Gastroesophageal sphincter (tissue), 3 donors: ENCODE results near the gene APPL2.
"Not testable (repeated sequence)": the region's sequence is repeated elsewhere in the genome, so short reads cannot be mapped to it uniquely, and the experiment has no call there.

Experiments used
- POLR2A ChIP-seq, 2 donors: fragments of 450-650 bp; IDR thresholded peaks; one replicate each; pipeline ENCODE4 v1.6.1; 2017; ENCODE audit warnings: antibody characterized with exemption in 2 of 2, mild to moderate bottlenecking in 2 of 2, moderate library complexity in 1 of 2
- TF ChIP-seq, protein P1 (sequence below), 4 experiments: fragments of 200-600 bp in 2 of 4; fragments of 450-650 bp in 2 of 4; sonication (generic) in 1 of 4; IDR thresholded peaks; one replicate each; pipeline ENCODE4 v1.5.1; 2017 to 2019; ENCODE audit warnings: antibody characterized with exemption in 4 of 4, mild to moderate bottlenecking in 2 of 4, moderate library complexity in 2 of 4

DNA sequence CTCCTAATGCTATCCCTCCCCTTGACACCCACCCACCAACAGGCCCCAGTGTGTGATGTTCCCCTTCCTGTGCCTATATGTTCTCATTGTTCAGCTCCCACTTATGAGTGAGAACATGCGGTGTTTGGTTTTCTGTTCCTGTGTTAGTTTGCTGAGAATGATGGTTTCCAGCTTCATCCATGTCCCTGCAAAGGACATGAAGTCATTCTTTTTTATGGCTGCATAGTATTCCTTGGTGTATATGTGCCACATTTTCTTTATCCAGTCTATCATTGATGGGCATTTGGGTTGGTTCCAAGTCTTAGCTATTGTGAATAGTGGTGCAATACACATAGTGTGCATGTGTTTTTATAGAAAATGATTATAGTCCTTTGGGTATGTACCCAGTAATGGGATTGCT lies 56.9 kb downstream of the APPL2 start:
- TF ChIP-seq, protein P1, sequence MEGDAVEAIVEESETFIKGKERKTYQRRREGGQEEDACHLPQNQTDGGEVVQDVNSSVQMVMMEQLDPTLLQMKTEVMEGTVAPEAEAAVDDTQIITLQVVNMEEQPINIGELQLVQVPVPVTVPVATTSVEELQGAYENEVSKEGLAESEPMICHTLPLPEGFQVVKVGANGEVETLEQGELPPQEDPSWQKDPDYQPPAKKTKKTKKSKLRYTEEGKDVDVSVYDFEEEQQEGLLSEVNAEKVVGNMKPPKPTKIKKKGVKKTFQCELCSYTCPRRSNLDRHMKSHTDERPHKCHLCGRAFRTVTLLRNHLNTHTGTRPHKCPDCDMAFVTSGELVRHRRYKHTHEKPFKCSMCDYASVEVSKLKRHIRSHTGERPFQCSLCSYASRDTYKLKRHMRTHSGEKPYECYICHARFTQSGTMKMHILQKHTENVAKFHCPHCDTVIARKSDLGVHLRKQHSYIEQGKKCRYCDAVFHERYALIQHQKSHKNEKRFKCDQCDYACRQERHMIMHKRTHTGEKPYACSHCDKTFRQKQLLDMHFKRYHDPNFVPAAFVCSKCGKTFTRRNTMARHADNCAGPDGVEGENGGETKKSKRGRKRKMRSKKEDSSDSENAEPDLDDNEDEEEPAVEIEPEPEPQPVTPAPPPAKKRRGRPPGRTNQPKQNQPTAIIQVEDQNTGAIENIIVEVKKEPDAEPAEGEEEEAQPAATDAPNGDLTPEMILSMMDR (IDR thresholded peaks at IDR 0.05) = not testable (repeated sequence)
- not testable (repeated sequence) for TF ChIP-seq POLR2A (IDR thresholded peaks at IDR 0.05)
